Astrocyte (in vitro differentiated cells and primary cell): ENCODE data around the gene CNOT11. TPM values are rescaled to one million over a fixed set of nuclear protein-coding genes. Genes with fewer than 3 reads are reported as not detected.
A peak's percentile ranks its signal among the peaks of the same experiment; 100 is the strongest.
"Not testable (repeated sequence)": the region's sequence is repeated elsewhere in the genome, so short reads cannot be mapped to it uniquely, and the experiment has no call there.

Source experiments
- DNase-seq: peaks from one replicate; pipeline ENCODE4 v3.0.0-alpha.2; 2010; ENCODE audit warnings: low read depth
- FAIRE-seq: peaks from 2 replicates; lab custom pipeline; 2011; peaks lifted over from hg19 to GRCh38; lab: Jason Lieb, UNC
- H2AFZ ChIP-seq: 2 replicates; pipeline ENCODE4 v1.6.0; 2012; ENCODE audit warnings: low read depth, low read length, inconsistent platforms
- H3K27ac ChIP-seq: 2 replicates; pipeline ENCODE4 v1.5.1; 2011; ENCODE audit warnings: low read depth, low read length, inconsistent platforms
- H3K27me3 ChIP-seq: 2 replicates; pipeline ENCODE4 v1.6.0; 2011; ENCODE audit warnings: low read length, inconsistent platforms; ENCODE audit not compliant: insufficient read depth
- H3K36me3 ChIP-seq: 2 replicates; pipeline ENCODE4 v1.5.1; 2011; ENCODE audit warnings: low read length, inconsistent platforms; ENCODE audit not compliant: insufficient read depth
- H3K4me1 ChIP-seq: 2 replicates; pipeline ENCODE4 v1.5.1; 2011; ENCODE audit warnings: low read length, inconsistent platforms; ENCODE audit not compliant: insufficient read depth
- H3K4me2 ChIP-seq: 2 replicates; pipeline ENCODE4 v1.6.0; 2012; ENCODE audit warnings: low read length, inconsistent platforms
- H3K4me3 ChIP-seq: 2 replicates; pipeline ENCODE4 v1.5.1; 2011; ENCODE audit warnings: low read depth, mild to moderate bottlenecking, low read length, inconsistent platforms; ENCODE audit not compliant: insufficient read depth
- H3K79me2 ChIP-seq: 2 replicates; pipeline ENCODE4 v1.6.0; 2012; ENCODE audit warnings: mild to moderate bottlenecking, low read length, inconsistent platforms; ENCODE audit not compliant: insufficient read depth
- H3K9ac ChIP-seq: 2 replicates; pipeline ENCODE4 v1.6.0; 2012; ENCODE audit warnings: mild to moderate bottlenecking, low read length, inconsistent platforms
- H3K9me3 ChIP-seq: 2 replicates; pipeline ENCODE4 v1.5.1; 2012; ENCODE audit warnings: low read depth, mild to moderate bottlenecking, low read length, inconsistent platforms; ENCODE audit not compliant: insufficient read depth
- H4K20me1 ChIP-seq: 2 replicates; pipeline ENCODE4 v1.6.0; 2012; ENCODE audit warnings: low read length, inconsistent platforms; ENCODE audit not compliant: insufficient read depth
- H3K27ac Mint-ChIP-seq: one replicate; pipeline ENCODE4 v1.8.0; 2021; ENCODE audit warnings: mild to moderate bottlenecking, mixed read lengths; ENCODE audit not compliant: unreplicated experiment
- H3K27me3 Mint-ChIP-seq: one replicate; pipeline ENCODE4 v1.8.0; 2021; ENCODE audit warnings: low read depth, mixed read lengths; ENCODE audit not compliant: unreplicated experiment
- H3K36me3 Mint-ChIP-seq: one replicate; pipeline ENCODE4 v1.8.0; 2021; ENCODE audit warnings: low read depth, mixed read lengths; ENCODE audit not compliant: unreplicated experiment
- H3K4me1 Mint-ChIP-seq: one replicate; pipeline ENCODE4 v1.8.0; 2021; ENCODE audit warnings: low read depth, mixed read lengths; ENCODE audit not compliant: unreplicated experiment
- H3K4me3 Mint-ChIP-seq: one replicate; pipeline ENCODE4 v1.8.0; 2021; ENCODE audit warnings: mild to moderate bottlenecking, moderate library complexity, mixed read lengths; ENCODE audit not compliant: unreplicated experiment
- H3K9me3 Mint-ChIP-seq: one replicate; pipeline ENCODE4 v1.8.0; 2021; ENCODE audit warnings: mild to moderate bottlenecking, mixed read lengths; ENCODE audit not compliant: unreplicated experiment
- EZH2 ChIP-seq: IDR thresholded peaks from 2 replicates; pipeline ENCODE4 v1.6.1; 2012; ENCODE audit warnings: mild to moderate bottlenecking, low read length, inconsistent platforms; ENCODE audit not compliant: insufficient read depth
- total RNA-seq: library from RNA; stranded (reverse); gene quantifications from 2 replicates; pipeline ENCODE4 v1.2.1, GENCODE V29; 2021
- TF ChIP-seq, protein P1 (sequence below): IDR thresholded peaks from 2 replicates; pipeline ENCODE4 v1.5.1; 2011; ENCODE audit warnings: low read depth, mild to moderate bottlenecking, inconsistent platforms, low read length, moderate library complexity; ENCODE audit not compliant: insufficient read depth

The CNOT11 gene
- total RNA-seq, 1 donor from 2014 or later = 37.0 TPM

DNA sequence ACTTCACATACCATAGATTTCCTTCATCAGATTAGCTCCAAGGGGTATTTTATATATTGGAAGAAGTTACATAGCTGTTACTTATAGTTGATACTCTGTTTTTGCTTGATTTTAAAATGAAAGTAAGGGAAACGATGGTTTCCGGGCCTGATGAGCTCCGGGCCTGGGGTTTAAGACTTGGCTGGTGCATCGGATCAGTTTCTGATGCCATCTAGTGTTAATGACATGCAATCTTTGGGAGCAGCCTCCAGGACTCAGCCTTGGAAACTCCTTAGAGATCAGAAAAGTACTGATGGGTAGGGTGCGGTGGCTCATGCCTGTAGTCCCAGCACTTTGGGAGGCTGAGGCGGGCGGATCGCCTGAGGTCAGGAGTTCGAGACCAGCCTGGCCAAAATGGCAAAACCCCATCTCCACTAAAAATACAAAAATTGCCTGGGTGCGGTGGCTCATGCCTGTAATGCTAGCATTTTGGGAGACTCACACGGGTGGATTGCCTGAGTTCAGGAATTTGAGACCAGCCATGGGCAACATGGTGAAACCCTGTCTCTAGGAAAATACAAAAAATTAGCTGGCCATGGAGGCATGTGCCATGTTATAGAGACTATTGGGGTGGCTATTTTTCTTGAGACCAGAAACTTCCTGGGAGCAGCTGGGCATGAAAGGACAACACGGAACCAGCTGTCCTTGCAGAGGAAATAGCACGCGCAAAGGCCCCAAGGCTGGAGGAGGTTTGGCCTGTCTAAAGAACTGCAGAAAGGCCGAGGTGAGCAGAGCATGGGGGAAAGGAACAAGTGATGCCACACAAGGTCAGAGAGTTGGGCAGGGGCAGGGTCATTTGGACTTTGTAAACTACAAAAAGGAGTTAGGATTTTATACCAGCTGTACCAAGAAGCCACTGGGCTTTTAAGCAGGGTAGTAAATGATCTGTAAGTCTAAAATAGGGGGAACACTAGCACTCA, 46.9 kb upstream of the CNOT11 start:
- Mint-ChIP-seq H3K27me3 (no peaks in the 10 kb centered on the region), H3K9me3 (peaks cover 6% of the 10 kb centered on the region), H3K4me3 (no peak overlapping the region), H3K36me3 (no peaks in the 10 kb centered on the region), H3K27ac (peak overlapping the region; percentile 26), H3K4me1 (no peaks in the 10 kb centered on the region)
- Histone ChIP-seq H3K4me2 (peak overlapping the region; percentile 77), H3K79me2 (no peaks in the 10 kb centered on the region), H3K4me1 (peaks cover under 1% of the 10 kb centered on the region), H3K9me3 (no peaks in the 10 kb centered on the region), H4K20me1 (no peaks in the 10 kb centered on the region), H3K27me3 (no peaks in the 10 kb centered on the region), H2AFZ (peak overlapping the region; percentile 35), H3K36me3 (no peaks in the 10 kb centered on the region), H3K9ac (peak overlapping the region; percentile 40), H3K4me3 (peak overlapping the region; percentile 41), H3K27ac (no peak overlapping the region)
- no peak for FAIRE-seq
- DNase-seq = peak; percentile 65
- TF ChIP-seq EZH2 = no peak
- TF ChIP-seq, protein P1, sequence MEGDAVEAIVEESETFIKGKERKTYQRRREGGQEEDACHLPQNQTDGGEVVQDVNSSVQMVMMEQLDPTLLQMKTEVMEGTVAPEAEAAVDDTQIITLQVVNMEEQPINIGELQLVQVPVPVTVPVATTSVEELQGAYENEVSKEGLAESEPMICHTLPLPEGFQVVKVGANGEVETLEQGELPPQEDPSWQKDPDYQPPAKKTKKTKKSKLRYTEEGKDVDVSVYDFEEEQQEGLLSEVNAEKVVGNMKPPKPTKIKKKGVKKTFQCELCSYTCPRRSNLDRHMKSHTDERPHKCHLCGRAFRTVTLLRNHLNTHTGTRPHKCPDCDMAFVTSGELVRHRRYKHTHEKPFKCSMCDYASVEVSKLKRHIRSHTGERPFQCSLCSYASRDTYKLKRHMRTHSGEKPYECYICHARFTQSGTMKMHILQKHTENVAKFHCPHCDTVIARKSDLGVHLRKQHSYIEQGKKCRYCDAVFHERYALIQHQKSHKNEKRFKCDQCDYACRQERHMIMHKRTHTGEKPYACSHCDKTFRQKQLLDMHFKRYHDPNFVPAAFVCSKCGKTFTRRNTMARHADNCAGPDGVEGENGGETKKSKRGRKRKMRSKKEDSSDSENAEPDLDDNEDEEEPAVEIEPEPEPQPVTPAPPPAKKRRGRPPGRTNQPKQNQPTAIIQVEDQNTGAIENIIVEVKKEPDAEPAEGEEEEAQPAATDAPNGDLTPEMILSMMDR = peak; percentile 52

- DNase-seq (no peak), FAIRE-seq (no peak)
- Histone ChIP-seq H2AFZ (no peak overlapping the region), H3K4me3 (no peak overlapping the region), H3K9ac (no peak overlapping the region), H3K36me3 (no peaks in the 10 kb centered on the region), H3K9me3 (no peaks in the 10 kb centered on the region), H3K27me3 (no peaks in the 10 kb centered on the region), H3K79me2 (no peaks in the 10 kb centered on the region), H4K20me1 (no peaks in the 10 kb centered on the region), H3K4me1 (no peaks in the 10 kb centered on the region), H3K4me2 (no peak overlapping the region), H3K27ac (no peak overlapping the region)
- H3K27me3 Mint-ChIP-seq = no peaks in the 10 kb centered on the region
- peaks cover 6% of the 10 kb centered on the region for H3K9me3 Mint-ChIP-seq
- no peak overlapping the region for H3K4me3 Mint-ChIP-seq
- H3K4me1 Mint-ChIP-seq = no peaks in the 10 kb centered on the region
- H3K36me3 Mint-ChIP-seq = no peaks in the 10 kb centered on the region
- H3K27ac Mint-ChIP-seq = no peak overlapping the region
- TF ChIP-seq EZH2 = no peak
- TF ChIP-seq, protein P1 = no peak
These were observed 43.9 kb upstream of the CNOT11 start for GRCh38 chr2:101208830-101209229.

GRCh38 chr2:101219246-101219645, 33.4 kb upstream of the CNOT11 start:
- Mint-ChIP-seq H3K36me3 (no peaks in the 10 kb centered on the region), H3K4me3 (no peak overlapping the region), H3K27ac (no peak overlapping the region), H3K27me3 (no peaks in the 10 kb centered on the region), H3K4me1 (peaks cover 6% of the 10 kb centered on the region), H3K9me3 (no peaks in the 10 kb centered on the region)
- H2AFZ ChIP-seq = no peak overlapping the region
- H3K27me3 ChIP-seq = no peaks in the 10 kb centered on the region
- no peaks in the 10 kb centered on the region for H3K79me2 ChIP-seq
- H3K27ac ChIP-seq = no peak overlapping the region
- no peaks in the 10 kb centered on the region for H3K4me1 ChIP-seq
- H3K9ac ChIP-seq = no peak overlapping the region
- no peak overlapping the region for H3K4me3 ChIP-seq
- TF ChIP-seq, protein P1 = no peak
- no peak for TF ChIP-seq EZH2
- DNase-seq (no peak), FAIRE-seq (no peak)
- H3K9me3 ChIP-seq = no peaks in the 10 kb centered on the region
- H3K36me3 ChIP-seq = no peaks in the 10 kb centered on the region
- H3K4me2 ChIP-seq = no peak overlapping the region
- H4K20me1 ChIP-seq = no peaks in the 10 kb centered on the region

DNA sequence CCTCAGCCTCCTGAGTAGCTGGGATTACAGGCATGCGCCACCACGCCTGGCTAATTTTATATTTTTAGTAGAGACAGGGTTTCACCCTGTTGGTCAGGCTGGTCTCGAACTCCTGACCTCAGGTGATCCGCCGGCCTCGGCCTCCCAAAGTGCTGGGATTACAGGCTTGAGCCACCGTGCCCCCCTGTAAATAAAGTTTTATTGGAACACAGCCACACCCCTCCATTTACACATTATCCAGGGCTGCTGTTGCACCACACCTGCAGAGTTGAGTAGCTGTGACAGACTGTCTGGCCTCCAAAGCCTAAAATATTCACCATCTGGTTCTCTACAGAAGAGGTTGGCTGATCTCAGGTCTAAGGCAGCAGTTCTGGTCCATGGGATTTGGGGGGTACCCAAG, 32.6 kb upstream of the CNOT11 start:
- H3K27ac ChIP-seq, H3K4me2 ChIP-seq, H3K36me3 Mint-ChIP-seq, H3K9me3 ChIP-seq, H3K36me3 ChIP-seq, H3K9me3 Mint-ChIP-seq, H3K27me3 ChIP-seq, H2AFZ ChIP-seq, H3K79me2 ChIP-seq, H3K4me1 ChIP-seq, H3K27me3 Mint-ChIP-seq, FAIRE-seq, H3K27ac Mint-ChIP-seq, H3K9ac ChIP-seq, H3K4me1 Mint-ChIP-seq, H3K4me3 Mint-ChIP-seq, DNase-seq, H3K4me3 ChIP-seq, H4K20me1 ChIP-seq: not testable (repeated sequence)
